CD14-positive monocyte (primary cell): ENCODE data around the gene MEMO1. TPM values are rescaled to one million over a fixed set of nuclear protein-coding genes. Genes with fewer than 3 reads are reported as not detected.

ENCODE experiments used
- DNase-seq, 3 donors: peaks; one replicate each; pipeline ENCODE4 v3.0.0-alpha.2; 2011 to 2022
- H2AFZ ChIP-seq: 2 replicates; pipeline ENCODE4 v1.6.0; 2012; ENCODE audit warnings: mild to moderate bottlenecking, low read depth, low read length, inconsistent platforms; ENCODE audit not compliant: insufficient read depth, poor library complexity, severe bottlenecking
- H3K27ac ChIP-seq, 2 donors: 1 replicate in 1 of 2; 2 replicates in 1 of 2; pipeline ENCODE4 v1.5.1; 2012 to 2013; ENCODE audit warnings: low read length in 2 of 2, control low read depth in 1 of 2, inconsistent platforms in 1 of 2, low read depth in 1 of 2, mild to moderate bottlenecking in 1 of 2
- H3K27me3 ChIP-seq, 2 donors: one replicate each; pipeline versions ENCODE4 v1.6.0 to v1.6.1; 2011 to 2013; ENCODE audit warnings: low read length in 2 of 2; ENCODE audit not compliant: control insufficient read depth in 2 of 2, insufficient read depth in 2 of 2
- H3K36me3 ChIP-seq, 2 donors: replicated peaks in 1 of 2; 1 replicate in 1 of 2; 2 replicates in 1 of 2; pipeline versions ENCODE4 v1.5.1 to v1.6.1; 2012 to 2013; ENCODE audit warnings: low read length in 2 of 2, control low read depth in 1 of 2, inconsistent platforms in 1 of 2, mild to moderate bottlenecking in 1 of 2; ENCODE audit not compliant: insufficient read depth in 2 of 2, control insufficient read depth in 1 of 2
- H3K4me1 ChIP-seq, 2 donors: 1 replicate in 1 of 2; 2 replicates in 1 of 2; pipeline versions ENCODE4 v1.5.1 to v1.6.1; 2012 to 2013; ENCODE audit warnings: low read length in 2 of 2, control low read depth in 1 of 2, inconsistent platforms in 1 of 2, mild to moderate bottlenecking in 1 of 2, moderate library complexity in 1 of 2; ENCODE audit not compliant: insufficient read depth in 2 of 2, control insufficient read depth in 1 of 2
- H3K4me2 ChIP-seq: replicated peaks from 2 replicates; pipeline ENCODE3; 2012; ENCODE audit warnings: low read length, moderate library complexity, mild to moderate bottlenecking; ENCODE audit not compliant: poor library complexity, severe bottlenecking; ENCODE audit errors: extremely low read depth
- H3K4me3 ChIP-seq, 3 experiments: fragments of 200-600 bp in 1 of 3; sonication (generic) in 1 of 3; replicated peaks in 1 of 3; 1 replicate in 2 of 3; 2 replicates in 1 of 3; pipeline ENCODE4 v1.5.1; 2011 to 2013; ENCODE audit warnings: low read length in 3 of 3, mild to moderate bottlenecking in 3 of 3, control low read depth in 2 of 3, low read depth in 2 of 3, inconsistent platforms in 1 of 3, moderate library complexity in 1 of 3
- H3K79me2 ChIP-seq: 2 replicates; pipeline ENCODE4 v1.6.0; 2012; ENCODE audit warnings: mild to moderate bottlenecking, control low read depth, inconsistent platforms, low read length, moderate library complexity; ENCODE audit not compliant: insufficient read depth
- H3K9ac ChIP-seq: 2 replicates; pipeline ENCODE4 v1.6.0; 2017; ENCODE audit warnings: low read length, mild to moderate bottlenecking; ENCODE audit not compliant: insufficient read depth, poor library complexity, severe bottlenecking
- H3K9me3 ChIP-seq, 2 donors: replicated peaks in 1 of 2; 1 replicate in 1 of 2; 2 replicates in 1 of 2; pipeline versions ENCODE4 v1.5.1 to v1.6.1; 2012 to 2013; ENCODE audit warnings: low read length in 2 of 2, control low read depth in 1 of 2; ENCODE audit not compliant: control insufficient read depth in 1 of 2, insufficient read depth in 1 of 2
- H4K20me1 ChIP-seq: 2 replicates; pipeline ENCODE4 v1.6.0; 2012; ENCODE audit warnings: mild to moderate bottlenecking, low read length, control low read depth, moderate library complexity; ENCODE audit not compliant: insufficient read depth
- H3K27ac Mint-ChIP-seq, 7 donors: one replicate each; pipeline ENCODE4 v1.8.0; 2020; ENCODE audit warnings: mild to moderate bottlenecking in 7 of 7, mixed read lengths in 7 of 7, moderate library complexity in 6 of 7, inconsistent platforms in 2 of 7
- H3K27me3 Mint-ChIP-seq, 3 donors: one replicate each; pipeline ENCODE4 v1.8.0; 2021 to 2022; ENCODE audit warnings: low read depth in 3 of 3, mild to moderate bottlenecking in 3 of 3, mixed read lengths in 3 of 3, moderate library complexity in 3 of 3, inconsistent platforms in 1 of 3
- H3K36me3 Mint-ChIP-seq, 2 donors: one replicate each; pipeline ENCODE4 v1.8.0; 2020; ENCODE audit warnings: mixed read lengths in 2 of 2, inconsistent platforms in 1 of 2, mild to moderate bottlenecking in 1 of 2
- H3K4me1 Mint-ChIP-seq: one replicate; pipeline ENCODE4 v1.8.0; 2020; ENCODE audit warnings: mild to moderate bottlenecking, mixed read lengths
- H3K4me3 Mint-ChIP-seq, 2 donors: one replicate each; pipeline ENCODE4 v1.8.0; 2020; ENCODE audit warnings: mild to moderate bottlenecking in 2 of 2, mixed read lengths in 2 of 2, moderate library complexity in 1 of 2
- H3K9me3 Mint-ChIP-seq, 7 donors: one replicate each; pipeline ENCODE4 v1.8.0; 2020 to 2022; ENCODE audit warnings: mixed read lengths in 7 of 7, mild to moderate bottlenecking in 6 of 7, moderate library complexity in 6 of 7, inconsistent platforms in 2 of 7
- CTCF ChIP-seq: fragments of 200-600 bp; IDR thresholded peaks from one replicate; pipeline ENCODE4 v1.8.0; 2022; ENCODE audit warnings: antibody characterized with exemption, mild to moderate bottlenecking
- WGBS: methylation state at CpG from one replicate; pipeline ENCODE4 v1.1.5; 2013; ENCODE audit warnings: missing lambda C conversion rate; ENCODE audit not compliant: insufficient coverage; 5-methylcytosine and 5-hydroxymethylcytosine counted together
- intact Hi-C, 2 donors: fragments of 100-400 bp; cut with micrococcal nuclease; formaldehyde crosslinking; loops; one replicate each; pipeline versions ENCODE4 v1.15.0 to v1.15.1; 2023
- polyA plus RNA-seq, 3 donors: library from polyadenylated mRNA; depleted of rRNA in 1 of 3; unstranded in 2 of 3; stranded (reverse) in 1 of 3; fragments of 300-500 nt in 2 of 3; fragments of >200 nt in 1 of 3; fragmentation: Illumina TruSeq in 2 of 3; gene quantifications; 1 replicate in 2 of 3; 2 replicates in 1 of 3; pipeline ENCODE4 v1.2.3, GENCODE V29; 2012 to 2021

Gene MEMO1
- polyA plus RNA-seq, 3 donors, result 49.5 to 63.7 (median 57.0) TPM

- Histone ChIP-seq H2AFZ (no peak overlapping the region), H3K36me3 (peaks cover 3 to 25% of the 10 kb centered on the region in 2 donors), H3K27me3 (no peaks in the 10 kb centered on the region), H3K79me2 (peaks cover 99% of the 10 kb centered on the region), H3K4me2 (no peak overlapping the region), H4K20me1 (peaks cover 85% of the 10 kb centered on the region), H3K4me1 (no peaks in the 10 kb centered on the region), H3K9me3 (no peaks in the 10 kb centered on the region), H3K9ac (no peak overlapping the region), H3K4me3 (no peak overlapping the region), H3K27ac (peak overlapping the region in 1 of 2 donors; percentile 51)
- DNase-seq, result no peak
- no peak for TF ChIP-seq CTCF
- 94% methylated on average over 4 of the region's 5 CpGs for WGBS
- H3K4me3 Mint-ChIP-seq, result no peak overlapping the region
- peaks cover 16 to 33% of the 10 kb centered on the region in 2 donors for H3K36me3 Mint-ChIP-seq
- H3K27me3 Mint-ChIP-seq, result no peaks in the 10 kb centered on the region
- H3K4me1 Mint-ChIP-seq, result peaks cover 9% of the 10 kb centered on the region
- H3K9me3 Mint-ChIP-seq, result peaks cover 0 to under 1% (median 0%) of the 10 kb centered on the region in 7 donors
- intact Hi-C loops, result no loop called here
- H3K27ac Mint-ChIP-seq, result peak overlapping the region in 5 of 7 donors; percentile 33 to 62 (median 51)
Observed at GRCh38 chr2:31965094-31965493, 45.7 kb downstream of the MEMO1 start.

DNA sequence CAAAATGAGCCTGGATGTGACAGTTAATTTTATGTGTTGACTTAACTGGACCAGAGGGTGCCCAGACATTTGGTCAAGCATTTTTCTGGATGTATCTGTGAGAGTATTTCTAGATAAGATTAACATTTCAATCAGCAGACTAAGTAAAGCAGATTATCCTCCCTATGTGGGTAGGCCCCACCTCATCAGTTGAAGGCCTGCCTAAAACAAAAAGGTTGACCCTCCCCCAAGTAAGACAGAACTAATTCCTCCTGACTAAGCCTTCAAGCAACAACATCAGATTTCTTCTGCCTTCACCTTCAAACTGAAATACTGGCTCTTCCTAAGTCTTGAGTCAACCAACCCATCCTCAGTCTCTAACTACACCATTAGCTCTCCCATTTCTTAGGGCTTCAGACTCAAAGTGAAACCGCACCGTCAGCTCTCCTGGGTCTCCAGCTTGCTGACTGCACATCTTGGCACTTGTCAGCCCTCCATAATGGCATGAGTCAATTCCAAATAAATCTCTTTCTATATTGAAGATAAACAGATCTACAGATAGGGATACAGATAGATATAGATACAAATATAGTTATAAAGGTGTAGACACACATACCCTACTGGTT lies 47.9 kb downstream of the MEMO1 start:
- peak overlapping the region in 1 of 2 donors; percentile 50 for H3K27ac ChIP-seq

More for the DNA sequence above, 47.9 kb downstream of the MEMO1 start:
- H3K9me3 Mint-ChIP-seq, result no peaks in the 10 kb centered on the region
- H3K4me1 Mint-ChIP-seq, result peaks cover 29% of the 10 kb centered on the region
- Histone ChIP-seq H3K4me3 (no peak overlapping the region), H3K4me2 (no peak overlapping the region), H3K79me2 (peaks cover 100% of the 10 kb centered on the region), H3K9ac (no peak overlapping the region), H4K20me1 (peaks cover 90% of the 10 kb centered on the region), H3K4me1 (peaks cover 3 to 7% of the 10 kb centered on the region in 2 donors), H2AFZ (no peak overlapping the region), H3K27me3 (no peaks in the 10 kb centered on the region), H3K9me3 (no peaks in the 10 kb centered on the region), H3K36me3 (peaks cover 3 to 22% of the 10 kb centered on the region in 2 donors)
- peaks cover 16 to 27% of the 10 kb centered on the region in 2 donors for H3K36me3 Mint-ChIP-seq
- no peak for TF ChIP-seq CTCF
- no peak for DNase-seq
- no peaks in the 10 kb centered on the region for H3K27me3 Mint-ChIP-seq
- H3K4me3 Mint-ChIP-seq, result no peak overlapping the region
- H3K27ac Mint-ChIP-seq, result peak overlapping the region in 5 of 7 donors; percentile 13 to 82 (median 73)
- intact Hi-C loops, result no loop called here
- WGBS, result no CpG with 5 or more reads among the region's 2 CpGs
